A673 (cell line): ENCODE results near the gene MAPK9. TPM values are rescaled to one million over a fixed set of nuclear protein-coding genes. Genes with fewer than 3 reads are reported as not detected.

Experiments used
- BruUV-seq: library from RNA; stranded (reverse); fragments of 400-500 nt; replicated peaks from 2 replicates; lab custom pipeline; 2021; lab: Mats Ljungman, UMichigan
- CTCF ChIA-PET: fragments of 300-600 bp; sonication (Branson Sonifier 250); formaldehyde crosslinking; loops from one replicate; lab custom pipeline; 2022; ENCODE audit warnings: antibody characterized with exemption; lab: Charles Lee
- POLR2A ChIA-PET: fragments of 300-600 bp; sonication (Branson Sonifier 250); formaldehyde crosslinking; loops from one replicate; lab custom pipeline; 2022; ENCODE audit warnings: antibody characterized with exemption; ENCODE audit not compliant: low non-redundant PET; lab: Charles Lee
- DNase-seq: peaks from one replicate; pipeline ENCODE4 v3.0.0-alpha.2; 2015; ENCODE audit warnings: low spot score
- H3K27ac ChIP-seq: fragments of 200-600 bp; sonication (generic); 2 replicates; pipeline ENCODE4 v1.5.1; 2016; ENCODE audit warnings: mixed run types, low read depth, mild to moderate bottlenecking, mixed read lengths, antibody characterized with exemption, low read length; ENCODE audit not compliant: poor library complexity, severe bottlenecking
- H3K27me3 ChIP-seq: fragments of 200-600 bp; sonication (generic); replicated peaks from 2 replicates; pipeline ENCODE4 v1.6.1; 2017; ENCODE audit warnings: mixed run types, low read depth, mild to moderate bottlenecking, mixed read lengths, antibody characterized with exemption, low read length; ENCODE audit not compliant: insufficient read depth, poor library complexity
- H3K36me3 ChIP-seq: fragments of 200-600 bp; sonication (generic); 2 replicates; pipeline ENCODE4 v1.6.1; 2016; ENCODE audit warnings: mixed run types, mild to moderate bottlenecking, mixed read lengths, antibody characterized with exemption, low read length; ENCODE audit not compliant: insufficient read depth, poor library complexity, severe bottlenecking
- H3K4me1 ChIP-seq: fragments of 200-600 bp; sonication (generic); 2 replicates; pipeline ENCODE4 v1.6.1; 2017; ENCODE audit warnings: mixed run types, mild to moderate bottlenecking, mixed read lengths, antibody characterized with exemption, low read length; ENCODE audit not compliant: insufficient read depth, poor library complexity, severe bottlenecking
- H3K4me3 ChIP-seq: fragments of 200-600 bp; sonication (generic); 2 replicates; pipeline ENCODE4 v1.5.1; 2016; ENCODE audit warnings: low read depth, mixed run types, mild to moderate bottlenecking, mixed read lengths, low read length; ENCODE audit not compliant: poor library complexity, severe bottlenecking
- H3K9me3 ChIP-seq: fragments of 200-600 bp; sonication (generic); 2 replicates; pipeline ENCODE4 v1.6.1; 2016; ENCODE audit warnings: mixed run types, low read depth, mild to moderate bottlenecking, mixed read lengths, antibody characterized with exemption, low read length; ENCODE audit not compliant: poor library complexity, severe bottlenecking
- CTCF ChIP-seq: fragments of 300-800, 200-600 bp; sonication (generic); conservative IDR thresholded peaks from 2 replicates; pipeline ENCODE4 v1.5.1; 2017; ENCODE audit warnings: low read depth, mild to moderate bottlenecking, antibody characterized with exemption, low read length, moderate library complexity, mixed read lengths
- EZH2 ChIP-seq: fragments of 200-600 bp; sonication (generic); IDR thresholded peaks from 2 replicates; pipeline ENCODE4 v1.6.1; 2017; ENCODE audit warnings: borderline replicate concordance, low read depth, mild to moderate bottlenecking, mixed read lengths, antibody characterized with exemption, low read length; ENCODE audit not compliant: poor library complexity, severe bottlenecking
- intact Hi-C: fragments of 100-400 bp; cut with micrococcal nuclease; formaldehyde crosslinking; loops from one replicate; pipeline ENCODE4 v1.10.0; 2022; ENCODE audit not compliant: unreplicated experiment
- total RNA-seq: library from RNA; stranded (reverse); gene quantifications from 2 replicates; pipeline ENCODE4 v1.2.3, GENCODE V29; 2021

MAPK9 gene
- total RNA-seq, 1 experiment from 2014 or later: 34.4 TPM

GRCh38 chr5:180326989-180327565 lies 35.2 kb upstream of the MAPK9 start:
- no TSS peak for BruUV-seq
- H3K36me3 ChIP-seq: no peaks in the 10 kb centered on the region
- CTCF ChIA-PET: no interaction called here

GRCh38 chr5:180324601-180324950 lies 32.7 kb upstream of the MAPK9 start:
- no peak overlapping the region for H3K27ac ChIP-seq
- H3K36me3 ChIP-seq: no peaks in the 10 kb centered on the region
- ChIA-PET POLR2A (no interaction called here), CTCF (no interaction called here)
- BruUV-seq: no TSS peak
- intact Hi-C loops: no loop called here
- H3K4me3 ChIP-seq: no peak overlapping the region
- no peaks in the 10 kb centered on the region for H3K9me3 ChIP-seq
- H3K27me3 ChIP-seq: no peaks in the 10 kb centered on the region
- no peak for DNase-seq
- TF ChIP-seq CTCF (no peak), EZH2 (no peak)
- H3K4me1 ChIP-seq: no peaks in the 10 kb centered on the region

More at GRCh38 chr5:180326989-180327565, 35.2 kb upstream of the MAPK9 start:
- H3K4me1 ChIP-seq: no peaks in the 10 kb centered on the region
- POLR2A ChIA-PET: no interaction called here
- intact Hi-C loops: loop anchor here (5.0 kb wide), 1 partner anchor 35 kb away; the partner anchor contains the start of gene MAPK9
- DNase-seq: no peak
- TF ChIP-seq CTCF: no peak
- no peak for TF ChIP-seq EZH2
- H3K4me3 ChIP-seq: no peak overlapping the region
- no peaks in the 10 kb centered on the region for H3K27me3 ChIP-seq
- H3K27ac ChIP-seq: no peak overlapping the region
- no peaks in the 10 kb centered on the region for H3K9me3 ChIP-seq

- POLR2A ChIA-PET: no interaction called here
- Histone ChIP-seq H3K27ac (no peak overlapping the region), H3K36me3 (no peaks in the 10 kb centered on the region), H3K9me3 (no peaks in the 10 kb centered on the region), H3K4me1 (no peaks in the 10 kb centered on the region), H3K4me3 (no peak overlapping the region), H3K27me3 (no peaks in the 10 kb centered on the region)
- no TSS peak for BruUV-seq
- DNase-seq: no peak
- CTCF ChIA-PET: no interaction called here
- intact Hi-C loops: no loop called here
- TF ChIP-seq EZH2: no peak
These were observed 32.2 kb upstream of the MAPK9 start for GRCh38 chr5:180323941-180324600.
